ENCODE data around the gene PLA1A. TPM values are rescaled to one million over a fixed set of nuclear protein-coding genes. Genes with fewer than 3 reads are reported as not detected.

The PLA1A gene
- total RNA-seq, 1 experiment from 2014 or later = 0.75 TPM

GRCh38 chr3:119627461-119627860 is 29.8 kb downstream of the PLA1A start:
- CTCF ChIA-PET = no interaction called here
- H3K9me3 Mint-ChIP-seq (ENCODE audit: unreplicated experiment) = no peaks in the 10 kb centered on the region
- Histone ChIP-seq H3K4me3 (ENCODE audit: low read depth, low read length) (no peak overlapping the region), H3K36me3 (ENCODE audit: control insufficient read depth, insufficient read depth, low read length) (no peaks in the 10 kb centered on the region), H3K9me3 (no peaks in the 10 kb centered on the region), H3K4me1 (0 out of 2 replicates have a peak, but pooled peaks cover 3% of the 10 kb centered on the region), H3K27me3 (replicated peaks; ENCODE audit: control insufficient read depth, insufficient read depth, low read length) (no peaks in the 10 kb centered on the region)
- no peaks in the 10 kb centered on the region for H3K27me3 Mint-ChIP-seq (ENCODE audit: insufficient read depth, unreplicated experiment)
- POLR2A ChIA-PET = no interaction called here
- no peak for DNase-seq
- intact Hi-C loops (cut with micrococcal nuclease; ENCODE audit: unreplicated experiment) = no loop called here
- no peak overlapping the region for H3K4me3 Mint-ChIP-seq (ENCODE audit: unreplicated experiment)
- no peaks in the 10 kb centered on the region for H3K36me3 Mint-ChIP-seq (ENCODE audit: insufficient read depth, unreplicated experiment)
- H3K4me1 Mint-ChIP-seq (ENCODE audit: low read depth, unreplicated experiment) = peaks cover 7% of the 10 kb centered on the region
- no peak for TF ChIP-seq CTCF (IDR thresholded peaks at IDR 0.05; ENCODE audit: insufficient read depth in 1 of 2, low read depth in 1 of 2, low read length in 1 of 2, severe bottlenecking in 1 of 2, unreplicated experiment in 1 of 2)
- H3K27ac Mint-ChIP-seq (ENCODE audit: unreplicated experiment) = no peak overlapping the region
- no TSS peak for BruUV-seq (replicated peaks)

- BruUV-seq (replicated peaks) = no TSS peak
- Histone ChIP-seq H3K9me3 (no peaks in the 10 kb centered on the region), H3K27me3 (replicated peaks; ENCODE audit: control insufficient read depth, insufficient read depth, low read length) (no peaks in the 10 kb centered on the region), H3K4me3 (ENCODE audit: low read depth, low read length) (no peak overlapping the region), H3K4me1 (0 out of 2 replicates have a peak, but pooled peaks cover 3% of the 10 kb centered on the region), H3K36me3 (ENCODE audit: control insufficient read depth, insufficient read depth, low read length) (no peaks in the 10 kb centered on the region)
- H3K4me1 Mint-ChIP-seq (ENCODE audit: low read depth, unreplicated experiment) = peaks cover 7% of the 10 kb centered on the region
- TF ChIP-seq CTCF (IDR thresholded peaks at IDR 0.05; ENCODE audit: insufficient read depth in 1 of 2, low read depth in 1 of 2, low read length in 1 of 2, severe bottlenecking in 1 of 2, unreplicated experiment in 1 of 2) = no peak
- H3K9me3 Mint-ChIP-seq (ENCODE audit: unreplicated experiment) = no peaks in the 10 kb centered on the region
- no peak overlapping the region for H3K27ac Mint-ChIP-seq (ENCODE audit: unreplicated experiment)
- H3K4me3 Mint-ChIP-seq (ENCODE audit: unreplicated experiment) = no peak overlapping the region
- H3K36me3 Mint-ChIP-seq (ENCODE audit: insufficient read depth, unreplicated experiment) = no peaks in the 10 kb centered on the region
- CTCF ChIA-PET = no interaction called here
- POLR2A ChIA-PET = no interaction called here
- no peak for DNase-seq
- intact Hi-C loops (cut with micrococcal nuclease; ENCODE audit: unreplicated experiment) = no loop called here
- H3K27me3 Mint-ChIP-seq (ENCODE audit: insufficient read depth, unreplicated experiment) = no peaks in the 10 kb centered on the region
These were observed 30.7 kb downstream of the PLA1A start for GRCh38 chr3:119628390-119628789.

- no peaks in the 10 kb centered on the region for H3K27me3 Mint-ChIP-seq (ENCODE audit: insufficient read depth, unreplicated experiment)
- ChIA-PET POLR2A (no interaction called here), CTCF (no interaction called here)
- no peak for TF ChIP-seq CTCF (IDR thresholded peaks at IDR 0.05; ENCODE audit: insufficient read depth in 1 of 2, low read depth in 1 of 2, low read length in 1 of 2, severe bottlenecking in 1 of 2, unreplicated experiment in 1 of 2)
- H3K4me3 Mint-ChIP-seq (ENCODE audit: unreplicated experiment) = no peak overlapping the region
- no peak overlapping the region for H3K27ac Mint-ChIP-seq (ENCODE audit: unreplicated experiment)
- Histone ChIP-seq H3K27me3 (replicated peaks; ENCODE audit: control insufficient read depth, insufficient read depth, low read length) (no peaks in the 10 kb centered on the region), H3K9me3 (no peaks in the 10 kb centered on the region), H3K36me3 (ENCODE audit: control insufficient read depth, insufficient read depth, low read length) (no peaks in the 10 kb centered on the region), H3K4me3 (ENCODE audit: low read depth, low read length) (no peak overlapping the region), H3K4me1 (0 out of 2 replicates have a peak, but pooled peaks cover 3% of the 10 kb centered on the region)
- no peak for DNase-seq
- no TSS peak for BruUV-seq (replicated peaks)
- intact Hi-C loops (cut with micrococcal nuclease; ENCODE audit: unreplicated experiment) = no loop called here
- H3K36me3 Mint-ChIP-seq (ENCODE audit: insufficient read depth, unreplicated experiment) = no peaks in the 10 kb centered on the region
- peaks cover 7% of the 10 kb centered on the region for H3K4me1 Mint-ChIP-seq (ENCODE audit: low read depth, unreplicated experiment)
- H3K9me3 Mint-ChIP-seq (ENCODE audit: unreplicated experiment) = no peaks in the 10 kb centered on the region
These were observed 31.2 kb downstream of the PLA1A start for GRCh38 chr3:119628816-119629445.

Measured in Caco-2 (cell line).